ENCODE results near the gene WDR83. TPM values are rescaled to one million over a fixed set of nuclear protein-coding genes. Genes with fewer than 3 reads are reported as not detected.
"Not testable (repeated sequence)": the region's sequence is repeated elsewhere in the genome, so short reads cannot be mapped to it uniquely, and the experiment has no call there.

The WDR83 gene
- total RNA-seq, 1 donor from 2014 or later = 20.8 TPM

- ATAC-seq (ENCODE audit: low read depth) (no peak), DNase-seq (no peak)
- TF ChIP-seq CTCF (IDR thresholded peaks at IDR 0.05) = no peak
- H3K27ac Mint-ChIP-seq = peak overlapping the region; percentile 56
- H3K4me1 Mint-ChIP-seq = peaks cover 11% of the 10 kb centered on the region
- ChIA-PET POLR2A (interaction anchor here (3.7 kb wide), 1 partner anchor 14 kb away, joined by 69 read pairs; the partner anchor contains the start of gene DHPS), CTCF (interaction anchor here (2.0 kb wide), 1 partner anchor 65 kb away, joined by 6 read pairs; no protein-coding TSS in a partner anchor)
- no peaks in the 10 kb centered on the region for H3K27me3 Mint-ChIP-seq
- H3K36me3 Mint-ChIP-seq (ENCODE audit: low read depth) = peaks cover 13% of the 10 kb centered on the region
- H3K4me3 Mint-ChIP-seq = peak overlapping the region; percentile 91
- intact Hi-C loops (cut with micrococcal nuclease) = no loop called here
- H3K9me3 Mint-ChIP-seq = no peaks in the 10 kb centered on the region
Observed at GRCh38 chr19:12695514-12695913, 28.9 kb downstream of the WDR83 start.

GRCh38 chr19:12695997-12696365 is 29.4 kb downstream of the WDR83 start:
- ChIA-PET CTCF (interaction anchor here (0.8 to 2.0 kb wide), 3 partner anchors 64 to 100 kb away, joined by 3 to 6 read pairs (median 3); no protein-coding TSS in a partner anchor), POLR2A (interaction anchor here (0.8 to 3.7 kb wide), 16 partner anchors 14 to 243 kb away, joined by 3 to 69 read pairs (median 4); partner anchors contain the start of genes DHPS, GET3, JUNB and MAN2B1)
- H3K27ac Mint-ChIP-seq = peak overlapping the region; percentile 56
- no peak for TF ChIP-seq CTCF (IDR thresholded peaks at IDR 0.05)
- peaks cover 11% of the 10 kb centered on the region for H3K4me1 Mint-ChIP-seq
- peak overlapping the region; percentile 91 for H3K4me3 Mint-ChIP-seq
- no peak for DNase-seq
- no peaks in the 10 kb centered on the region for H3K9me3 Mint-ChIP-seq
- ATAC-seq (ENCODE audit: low read depth) = no peak
- no peaks in the 10 kb centered on the region for H3K27me3 Mint-ChIP-seq
- intact Hi-C loops (cut with micrococcal nuclease) = loop anchor here (1.0 kb wide), 5 partner anchors 15 to 49 kb away; partner anchors contain the start of genes DHPS and TRIR
- H3K36me3 Mint-ChIP-seq (ENCODE audit: low read depth) = peaks cover 17% of the 10 kb centered on the region

GRCh38 chr19:12696366-12697335 is 30.0 kb downstream of the WDR83 start, which contains the start of gene FBXW9:
Gene FBXW9, minus strand, starts transcription at chr19:12696631. Its CDS starts 50 bp downstream, at chr19:12696581.
- CTCF ChIA-PET = interaction anchor here (0.8 to 2.0 kb wide), 3 partner anchors 64 to 99 kb away, joined by 3 to 6 read pairs (median 3); no protein-coding TSS in a partner anchor
- Mint-ChIP-seq H3K27ac (peak within 1 kb of the TSS; percentile 97), H3K9me3 (no peaks in the 10 kb centered on the region), H3K27me3 (no peaks in the 10 kb centered on the region), H3K36me3 (ENCODE audit: low read depth) (peaks cover 22% of the 10 kb centered on the region), H3K4me3 (peak within 1 kb of the TSS; percentile 91), H3K4me1 (peaks cover 11% of the 10 kb centered on the region)
- TF ChIP-seq CTCF (IDR thresholded peaks at IDR 0.05) = no peak
- intact Hi-C loops (cut with micrococcal nuclease) = loop anchor here (1.0 kb wide), 5 partner anchors 15 to 49 kb away; partner anchors contain the start of genes DHPS and TRIR
- POLR2A ChIA-PET = interaction anchor here (0.5 to 3.7 kb wide), 20 partner anchors 13 to 242 kb away, joined by 3 to 69 read pairs (median 4); partner anchors contain the start of genes DHPS, GCDH, GET3 and JUNB
- peak; percentile 98 for DNase-seq
- peak; percentile 88 for ATAC-seq (ENCODE audit: low read depth)

GRCh38 chr19:12697425-12697824 is 30.8 kb downstream of the WDR83 start:
- H3K9me3 Mint-ChIP-seq; DNase-seq; ATAC-seq (ENCODE audit: low read depth); intact Hi-C loops (cut with micrococcal nuclease); H3K27me3 Mint-ChIP-seq: not testable (repeated sequence)
- peak overlapping the region; percentile 32 for H3K4me3 Mint-ChIP-seq
- ChIA-PET CTCF (interaction anchor here (2.0 kb wide), 1 partner anchor 63 kb away, joined by 6 read pairs; no protein-coding TSS in a partner anchor), POLR2A (interaction anchor here (0.5 to 3.7 kb wide), 8 partner anchors 16 to 146 kb away, joined by 3 to 69 read pairs (median 6); partner anchors contain the start of genes DHPS, MAN2B1, TNPO2 and TRIR)
- H3K4me1 Mint-ChIP-seq = peaks cover 11% of the 10 kb centered on the region
- H3K36me3 Mint-ChIP-seq (ENCODE audit: low read depth) = peaks cover 29% of the 10 kb centered on the region
- H3K27ac Mint-ChIP-seq = peak overlapping the region; percentile 97

- no peaks in the 10 kb centered on the region for H3K9me3 Mint-ChIP-seq
- POLR2A ChIA-PET = interaction anchor here (1.4 to 3.7 kb wide), 2 partner anchors 17 to 20 kb away, joined by 3 to 69 read pairs; partner anchors contain the start of gene DHPS
- H3K4me3 Mint-ChIP-seq = peak overlapping the region; percentile 64
- ATAC-seq (ENCODE audit: low read depth) = no peak
- peaks cover 36% of the 10 kb centered on the region for H3K36me3 Mint-ChIP-seq (ENCODE audit: low read depth)
- peaks cover 11% of the 10 kb centered on the region for H3K4me1 Mint-ChIP-seq
- H3K27me3 Mint-ChIP-seq = no peaks in the 10 kb centered on the region
- CTCF ChIA-PET = no interaction called here
- intact Hi-C loops (cut with micrococcal nuclease) = no loop called here
- DNase-seq = no peak
- peak overlapping the region; percentile 71 for H3K27ac Mint-ChIP-seq
- TF ChIP-seq CTCF (IDR thresholded peaks at IDR 0.05) = no peak
Observed at GRCh38 chr19:12698138-12698537, 31.5 kb downstream of the WDR83 start.
